GM23248 (cell line): Measurements from ENCODE around the gene FER.

ENCODE experiments used
- EZH2 ChIP-seq: fragments of 200-600 bp; sonication (generic); IDR thresholded peaks from 2 replicates; pipeline ENCODE4 v1.6.1; 2018; ENCODE audit warnings: antibody characterized with exemption, mild to moderate bottlenecking; ENCODE audit not compliant: insufficient read depth, poor library complexity, severe bottlenecking
- EZH2phosphoT487 ChIP-seq: fragments of 200-600 bp; sonication (generic); IDR thresholded peaks from 2 replicates; pipeline ENCODE4 v1.6.1; 2018; ENCODE audit warnings: antibody characterized with exemption, moderate library complexity, mild to moderate bottlenecking, low read depth; ENCODE audit not compliant: insufficient read depth

DNA sequence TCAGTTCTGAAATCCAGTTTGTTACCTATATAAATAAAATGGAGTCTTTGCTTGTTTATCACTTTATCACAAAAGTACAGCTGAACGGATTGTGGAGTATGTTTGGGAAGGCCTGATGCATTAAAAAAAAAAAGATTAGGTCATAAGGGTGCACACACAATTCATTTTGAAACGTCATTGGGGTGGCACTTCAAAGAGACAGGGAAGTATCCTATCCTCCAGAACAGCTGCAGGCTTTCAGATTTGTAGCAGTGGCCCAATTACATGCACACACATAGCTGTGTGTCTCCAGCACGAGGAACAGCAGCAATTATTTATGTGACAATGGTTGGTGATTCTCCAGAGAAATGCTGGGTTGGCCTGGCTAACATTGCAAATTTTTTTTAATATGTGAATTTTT lies 46.8 kb upstream of the FER start:
- no peak for TF ChIP-seq EZH2phosphoT487
- no peak for TF ChIP-seq EZH2
